HEK293 (cell line): ENCODE measurements around the gene ACP7.
"Not testable (repeated sequence)": the region's sequence is repeated elsewhere in the genome, so short reads cannot be mapped to it uniquely, and the experiment has no call there.

Experiments
- CTCF ChIA-PET: fragments of 350-600 bp; formaldehyde crosslinking; extraction: SDS; loops from one replicate; lab custom pipeline; 2021; ENCODE audit warnings: antibody characterized with exemption; lab: Yijun Ruan, JAX
- POLR2A ChIA-PET: fragments of 300-600 bp; formaldehyde crosslinking; extraction: SDS; loops from one replicate; lab custom pipeline; 2020; ENCODE audit warnings: antibody characterized with exemption, inconsistent platforms; lab: Yijun Ruan, JAX
- H3K27ac ChIP-seq: fragments of 200-500 bp; sonication (Bioruptor generic); 2 replicates; pipeline ENCODE4 v1.5.1; 2014; ENCODE audit warnings: low read depth, low read length, control low read depth, inconsistent platforms; ENCODE audit errors: extremely low read depth
- H3K36me3 ChIP-seq, 2 experiments: fragments of 200-500 bp in 1 of 2; sonication (Bioruptor generic) in 1 of 2; 1 replicate in 1 of 2; 2 replicates in 1 of 2; pipeline ENCODE4 v1.5.1; 2014 to 2017; ENCODE audit warnings: inconsistent platforms in 2 of 2, low read length in 2 of 2; ENCODE audit not compliant: control insufficient read depth in 2 of 2, insufficient read depth in 1 of 2
- H3K4me1 ChIP-seq: fragments of 200-500 bp; sonication (Bioruptor generic); 2 replicates; pipeline ENCODE4 v1.5.1; 2014; ENCODE audit warnings: mild to moderate bottlenecking, low read length, inconsistent platforms; ENCODE audit not compliant: control insufficient read depth, insufficient read depth
- H3K4me3 ChIP-seq: 2 replicates; pipeline ENCODE4 v1.5.1; 2011; ENCODE audit warnings: low read depth, mild to moderate bottlenecking, control low read depth, low read length, moderate library complexity
- H3K9me3 ChIP-seq: fragments of 200-500 bp; sonication (Bioruptor generic); 2 replicates; pipeline ENCODE4 v1.5.1; 2014; ENCODE audit warnings: low read depth, low read length, inconsistent platforms; ENCODE audit not compliant: control insufficient read depth, insufficient read depth
- GLI2 ChIP-seq: fragments of 450-650 bp; formaldehyde crosslinking; IDR thresholded peaks from 2 replicates; pipeline ENCODE4; 2017; ENCODE audit warnings: missing biosample characterization, missing genetic modification characterization, low read depth, borderline replicate concordance
- GLIS1 ChIP-seq: fragments of 450-650 bp; formaldehyde crosslinking; IDR thresholded peaks from 2 replicates; pipeline ENCODE4 v1.5.1; 2016; ENCODE audit warnings: missing biosample characterization, missing genetic modification characterization
- MYNN ChIP-seq: fragments of 450-650 bp; formaldehyde crosslinking; IDR thresholded peaks from 2 replicates; pipeline ENCODE4 v1.5.1; 2016; ENCODE audit warnings: missing biosample characterization, missing genetic modification characterization, borderline replicate concordance
- SCRT2 ChIP-seq: fragments of 450-650 bp; formaldehyde crosslinking; IDR thresholded peaks from 2 replicates; pipeline ENCODE4 v1.5.1; 2016; ENCODE audit warnings: missing biosample characterization, missing genetic modification characterization
- SP2 ChIP-seq: fragments of 450-650 bp; formaldehyde crosslinking; IDR thresholded peaks from 2 replicates; pipeline ENCODE4 v1.5.1; 2016; ENCODE audit warnings: missing biosample characterization, missing genetic modification characterization
- YY2 ChIP-seq: fragments of 450-650 bp; formaldehyde crosslinking; IDR thresholded peaks from 2 replicates; pipeline ENCODE4 v1.5.1; 2016; ENCODE audit warnings: missing biosample characterization, missing genetic modification characterization
- ZBTB20 ChIP-seq: fragments of 450-650 bp; formaldehyde crosslinking; IDR thresholded peaks from 2 replicates; pipeline ENCODE4 v1.5.1; 2016; ENCODE audit warnings: missing biosample characterization, missing genetic modification characterization
- ZBTB44 ChIP-seq: fragments of 450-650 bp; IDR thresholded peaks from 2 replicates; pipeline ENCODE4 v1.5.1; 2018; ENCODE audit warnings: missing biosample characterization, mild to moderate bottlenecking, missing genetic modification characterization
- ZFP37 ChIP-seq: fragments of 450-650 bp; formaldehyde crosslinking; IDR thresholded peaks from 2 replicates; pipeline ENCODE4 v1.5.1; 2016; ENCODE audit warnings: missing biosample characterization, missing genetic modification characterization
- ZIC2 ChIP-seq: fragments of 450-650 bp; formaldehyde crosslinking; IDR thresholded peaks from 2 replicates; pipeline ENCODE4 v1.5.1; 2016; ENCODE audit warnings: missing biosample characterization, missing genetic modification characterization
- ZNF18 ChIP-seq: fragments of 450-650 bp; formaldehyde crosslinking; IDR thresholded peaks from 2 replicates; pipeline ENCODE4 v1.5.1; 2016; ENCODE audit warnings: missing biosample characterization, missing genetic modification characterization
- ZNF426 ChIP-seq: fragments of 450-650 bp; formaldehyde crosslinking; IDR thresholded peaks from 2 replicates; pipeline ENCODE4 v1.5.1; 2017; ENCODE audit warnings: missing biosample characterization, missing genetic modification characterization, mild to moderate bottlenecking, inconsistent platforms, moderate library complexity
- ZNF433 ChIP-seq: fragments of 450-650 bp; formaldehyde crosslinking; IDR thresholded peaks from 2 replicates; pipeline ENCODE4 v1.5.1; 2016; ENCODE audit warnings: missing biosample characterization, missing genetic modification characterization, low read depth
- ZNF529 ChIP-seq: fragments of 450-650 bp; formaldehyde crosslinking; IDR thresholded peaks from 2 replicates; pipeline ENCODE4 v1.5.1; 2017; ENCODE audit warnings: missing genetic modification characterization, missing biosample characterization; ENCODE audit not compliant: insufficient replicate concordance
- ZNF76 ChIP-seq: fragments of 450-650 bp; formaldehyde crosslinking; IDR thresholded peaks from 2 replicates; pipeline ENCODE4; 2016; ENCODE audit warnings: low read depth, missing biosample characterization, missing genetic modification characterization, borderline replicate concordance
- ZSCAN30 ChIP-seq: fragments of 450-650 bp; IDR thresholded peaks from 2 replicates; pipeline ENCODE4 v1.5.1; 2018; ENCODE audit warnings: missing biosample characterization, mild to moderate bottlenecking, missing genetic modification characterization, moderate library complexity
- ZXDB ChIP-seq: fragments of 450-650 bp; formaldehyde crosslinking; IDR thresholded peaks from 2 replicates; pipeline ENCODE4 v1.5.1; 2016; ENCODE audit warnings: missing biosample characterization, missing genetic modification characterization
- TF ChIP-seq, protein P1 (sequence below): fragments of 450-650 bp; formaldehyde crosslinking; IDR thresholded peaks from 2 replicates; pipeline ENCODE4 v1.5.1; 2016; ENCODE audit warnings: missing biosample characterization, missing genetic modification characterization
- TF ChIP-seq, protein P2 (sequence below): fragments of 450-650 bp; formaldehyde crosslinking; IDR thresholded peaks from 2 replicates; pipeline ENCODE4 v1.5.1; 2016; ENCODE audit warnings: missing biosample characterization, missing genetic modification characterization

Gene ACP7

GRCh38 chr19:39067104-39067503 is 17.1 kb upstream of the ACP7 start:
- no peaks in the 10 kb centered on the region; the same call in none of the 2 replicates for H3K9me3 ChIP-seq
- no peaks in the 10 kb centered on the region for H3K4me1 ChIP-seq
- POLR2A ChIA-PET, result interaction anchor here (1.0 kb wide), 1 partner anchor 12 kb away, joined by 3 read pairs; no protein-coding TSS in a partner anchor
- TF ChIP-seq SP2 (tag by site-specific recombination) (no peak), SCRT2 (tag by site-specific recombination) (no peak)
- TF ChIP-seq, protein P1, sequence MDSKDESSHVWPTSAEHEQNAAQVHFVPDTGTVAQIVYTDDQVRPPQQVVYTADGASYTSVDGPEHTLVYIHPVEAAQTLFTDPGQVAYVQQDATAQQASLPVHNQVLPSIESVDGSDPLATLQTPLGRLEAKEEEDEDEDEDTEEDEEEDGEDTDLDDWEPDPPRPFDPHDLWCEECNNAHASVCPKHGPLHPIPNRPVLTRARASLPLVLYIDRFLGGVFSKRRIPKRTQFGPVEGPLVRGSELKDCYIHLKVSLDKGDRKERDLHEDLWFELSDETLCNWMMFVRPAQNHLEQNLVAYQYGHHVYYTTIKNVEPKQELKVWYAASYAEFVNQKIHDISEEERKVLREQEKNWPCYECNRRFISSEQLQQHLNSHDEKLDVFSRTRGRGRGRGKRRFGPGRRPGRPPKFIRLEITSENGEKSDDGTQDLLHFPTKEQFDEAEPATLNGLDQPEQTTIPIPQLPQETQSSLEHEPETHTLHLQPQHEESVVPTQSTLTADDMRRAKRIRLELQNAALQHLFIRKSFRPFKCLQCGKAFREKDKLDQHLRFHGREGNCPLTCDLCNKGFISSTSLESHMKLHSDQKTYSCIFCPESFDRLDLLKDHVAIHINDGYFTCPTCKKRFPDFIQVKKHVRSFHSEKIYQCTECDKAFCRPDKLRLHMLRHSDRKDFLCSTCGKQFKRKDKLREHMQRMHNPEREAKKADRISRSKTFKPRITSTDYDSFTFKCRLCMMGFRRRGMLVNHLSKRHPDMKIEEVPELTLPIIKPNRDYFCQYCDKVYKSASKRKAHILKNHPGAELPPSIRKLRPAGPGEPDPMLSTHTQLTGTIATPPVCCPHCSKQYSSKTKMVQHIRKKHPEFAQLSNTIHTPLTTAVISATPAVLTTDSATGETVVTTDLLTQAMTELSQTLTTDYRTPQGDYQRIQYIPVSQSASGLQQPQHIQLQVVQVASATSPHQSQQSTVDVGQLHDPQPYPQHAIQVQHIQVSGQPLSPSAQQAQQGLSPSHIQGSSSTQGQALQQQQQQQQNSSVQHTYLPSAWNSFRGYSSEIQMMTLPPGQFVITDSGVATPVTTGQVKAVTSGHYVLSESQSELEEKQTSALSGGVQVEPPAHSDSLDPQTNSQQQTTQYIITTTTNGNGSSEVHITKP (tag by site-specific recombination), result peak; percentile 58
- no peaks in the 10 kb centered on the region; a peak in 1 of 3 replicates for H3K36me3 ChIP-seq
- CTCF ChIA-PET, result interaction anchor here (0.7 to 3.2 kb wide), 3 partner anchors 11 to 606 kb away, joined by 3 to 17 read pairs (median 5); no protein-coding TSS in a partner anchor
- no peak overlapping the region for H3K27ac ChIP-seq
- H3K4me3 ChIP-seq, result no peak overlapping the region

- not testable (repeated sequence) for H3K4me1 ChIP-seq, H3K36me3 ChIP-seq, H3K27ac ChIP-seq, H3K4me3 ChIP-seq, H3K9me3 ChIP-seq
- TF ChIP-seq SP2 (tag by site-specific recombination), result peak; percentile 44
- CTCF ChIA-PET, result interaction anchor here (0.6 to 3.2 kb wide), 3 partner anchors 16 to 414 kb away, joined by 3 to 17 read pairs (median 3); no protein-coding TSS in a partner anchor
- POLR2A ChIA-PET, result interaction anchor here (1.0 kb wide), 1 partner anchor 11 kb away, joined by 3 read pairs; no protein-coding TSS in a partner anchor
Measured at GRCh38 chr19:39068259-39068658, 15.9 kb upstream of the ACP7 start.

DNA sequence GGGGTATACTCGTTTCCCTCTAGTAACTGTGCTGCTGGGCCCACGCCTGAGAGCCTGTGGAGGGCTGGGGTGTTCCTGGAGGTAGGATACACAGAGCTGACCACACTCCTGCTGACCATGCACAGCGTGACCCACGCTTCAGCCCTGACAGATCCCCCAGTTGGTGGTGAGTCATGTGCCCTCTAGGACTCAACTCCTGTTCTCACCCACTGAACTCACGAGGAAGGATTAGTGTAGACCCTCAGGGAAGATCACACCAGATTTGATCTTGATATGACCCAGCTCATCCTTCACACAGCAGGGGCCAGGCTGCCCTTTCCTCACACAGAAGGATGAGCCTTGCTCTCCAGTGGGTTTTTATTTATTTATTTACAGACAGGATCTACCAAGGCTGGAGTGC is 13.3 kb upstream of the ACP7 start:
- ChIA-PET CTCF (interaction anchor here (0.7 to 7.7 kb wide), 3 partner anchors 13 to 20 kb away, joined by 3 to 36 read pairs (median 5); no protein-coding TSS in a partner anchor), POLR2A (interaction anchor here (1.2 kb wide), 1 partner anchor 17 kb away, joined by 3 read pairs; no protein-coding TSS in a partner anchor)
- Histone ChIP-seq H3K27ac (no peak overlapping the region), H3K9me3 (no peaks in the 10 kb centered on the region; the same call in none of the 2 replicates), H3K4me3 (no peak overlapping the region), H3K4me1 (no peaks in the 10 kb centered on the region), H3K36me3 (no peaks in the 10 kb centered on the region; a peak in 1 of 3 replicates)
- TF ChIP-seq ZFP37 (tag by site-specific recombination) (no peak), ZNF76 (tag by site-specific recombination) (no peak), ZIC2 (tag by site-specific recombination) (peak; percentile 98), YY2 (tag by site-specific recombination) (no peak), ZBTB44 (tag by site-specific recombination) (no peak), ZNF426 (no peak), ZNF529 (no peak), ZNF433 (tag by site-specific recombination) (no peak), ZBTB20 (tag by site-specific recombination) (no peak), ZXDB (no peak), GLI2 (tag by site-specific recombination) (no peak), GLIS1 (peak; percentile 29; the same call in 1 of the 2 replicates), MYNN (tag by site-specific recombination) (no peak), ZSCAN30 (tag by site-specific recombination) (no peak), ZNF18 (tag by site-specific recombination) (peak; percentile 38; the same call in 1 of the 2 replicates)
- TF ChIP-seq, protein P2, sequence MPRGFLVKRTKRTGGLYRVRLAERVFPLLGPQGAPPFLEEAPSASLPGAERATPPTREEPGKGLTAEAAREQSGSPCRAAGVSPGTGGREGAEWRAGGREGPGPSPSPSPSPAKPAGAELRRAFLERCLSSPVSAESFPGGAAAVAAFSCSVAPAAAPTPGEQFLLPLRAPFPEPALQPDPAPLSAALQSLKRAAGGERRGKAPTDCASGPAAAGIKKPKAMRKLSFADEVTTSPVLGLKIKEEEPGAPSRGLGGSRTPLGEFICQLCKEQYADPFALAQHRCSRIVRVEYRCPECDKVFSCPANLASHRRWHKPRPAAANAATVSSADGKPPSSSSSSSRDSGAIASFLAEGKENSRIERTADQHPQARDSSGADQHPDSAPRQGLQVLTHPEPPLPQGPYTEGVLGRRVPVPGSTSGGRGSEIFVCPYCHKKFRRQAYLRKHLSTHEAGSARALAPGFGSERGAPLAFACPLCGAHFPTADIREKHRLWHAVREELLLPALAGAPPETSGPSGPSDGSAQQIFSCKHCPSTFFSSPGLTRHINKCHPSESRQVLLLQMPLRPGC, result no peak
